Left cardiac atrium (tissue), 4 donors: ENCODE results near the gene DYSF. TPM values are rescaled to one million over a fixed set of nuclear protein-coding genes. Genes with fewer than 3 reads are reported as not detected.
A peak's percentile ranks its signal among the peaks of the same experiment; 100 is the strongest.

Experiments
- ATAC-seq, 2 donors: fragments of 200-7000 bp; cut with Tn5 transposase; one replicate each; pipeline ENCODE4 v1.9.1; 2020; ENCODE audit warnings: mild to moderate bottlenecking in 2 of 2, moderate library complexity in 2 of 2
- DNase-seq: peaks from one replicate; pipeline ENCODE4 v3.0.0-alpha.2; 2020
- intact Hi-C, 2 donors: fragments of 100-400 bp; cut with DNase I; formaldehyde crosslinking; loops; one replicate each; pipeline versions ENCODE4 v1.14.1 to v1.15.1; 2022 to 2023
- total RNA-seq, 2 donors: library from RNA; stranded (reverse); fragmentation: NEBNext Ultra II Directional; extraction: Animal tissue kit (Norgen Biotek cat#: 25700); gene quantifications; one replicate each; pipeline ENCODE4 v1.2.1, GENCODE V29; 2021
- donor health status: DM: no; HTN: yes; CAD: no.
- donor health status: DM: no; HTN: yes; CAD: no; lungs with severe emphysema.
- donor health status: DM: yes; HTN: yes; CAD: no.
- donor health status: Dilated cardiomyopathy.

DYSF gene
- total RNA-seq, 2 donors from 2014 or later: 36.8 to 45.8 TPM

DNA sequence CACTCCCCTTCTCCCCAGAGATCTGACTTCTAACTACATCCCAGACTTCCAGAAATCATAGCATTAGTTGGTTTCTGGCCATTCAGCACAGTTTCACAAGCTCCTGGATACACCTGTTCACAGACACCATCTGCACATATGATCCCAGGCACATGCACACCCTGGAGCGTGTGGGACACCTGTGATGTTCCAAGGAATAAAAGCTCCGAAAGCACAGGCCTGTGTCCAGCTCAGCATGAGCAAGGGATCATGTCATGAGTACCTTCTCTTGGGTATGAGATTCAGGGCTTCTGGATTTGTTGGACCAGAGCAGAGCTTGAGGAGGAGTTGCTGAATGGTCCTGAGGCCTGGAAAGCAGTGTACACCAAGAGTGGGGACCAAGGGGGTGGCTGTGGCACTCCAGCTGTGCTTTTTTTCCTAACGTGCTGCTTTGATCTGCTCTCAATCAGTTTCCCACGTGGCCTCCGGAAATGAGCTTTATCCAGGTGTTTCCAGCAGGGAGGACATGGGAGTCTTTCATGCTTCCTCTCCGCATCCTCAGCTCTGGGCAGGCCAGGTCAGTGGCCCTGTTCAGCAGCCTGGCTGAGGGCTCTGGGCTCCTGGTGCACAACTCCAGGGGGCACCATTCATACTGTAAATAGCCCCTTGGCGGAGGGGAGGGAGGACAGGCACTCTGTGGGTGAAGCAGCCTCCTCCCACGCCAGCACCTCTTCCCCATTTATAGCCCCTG lies 1.8 kb downstream of the DYSF start:
- ATAC-seq (no peak), DNase-seq (no peak)
- intact Hi-C loops: no loop called here

DNA sequence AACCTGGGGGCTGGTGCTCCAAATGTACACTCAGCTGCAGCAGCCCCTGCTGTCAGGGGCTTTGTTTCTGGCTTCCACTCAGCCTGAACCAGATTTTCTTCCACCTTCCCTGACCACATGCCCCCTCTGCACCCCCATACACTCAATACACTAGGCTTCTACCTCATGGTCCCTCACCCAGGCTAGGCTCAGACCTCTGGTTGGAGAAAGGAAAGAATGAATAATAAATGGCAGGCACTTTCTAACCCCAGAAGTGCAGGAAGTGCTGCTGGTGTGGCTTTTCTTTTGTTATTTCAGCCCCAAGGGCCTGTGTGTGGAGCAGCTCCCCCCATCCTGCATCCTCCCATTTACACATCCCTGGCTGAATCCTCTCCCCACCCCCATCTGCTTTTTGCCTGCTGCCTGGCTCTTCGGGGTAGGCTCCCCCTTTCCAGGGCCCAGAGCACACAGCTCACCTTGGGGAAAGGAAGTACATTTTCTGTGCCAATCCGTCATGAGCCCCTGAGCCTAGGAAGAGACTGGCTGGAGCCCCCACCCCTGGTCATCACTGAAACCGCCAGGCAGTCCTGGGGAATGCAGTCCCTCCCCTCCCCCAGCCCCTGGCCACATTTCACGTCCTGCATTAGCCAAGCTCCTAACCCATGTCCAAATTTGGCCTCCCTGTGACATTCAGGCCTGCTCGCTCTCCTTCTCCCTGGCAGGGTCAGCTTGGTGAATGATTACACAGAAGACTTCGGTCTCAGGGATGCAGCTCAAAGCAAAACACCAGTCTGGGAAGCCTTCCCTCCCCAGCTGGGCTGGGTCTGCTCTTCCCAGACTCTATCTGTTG lies 2.6 kb downstream of the DYSF start:
- intact Hi-C loops: no loop called here
- ATAC-seq (peak; percentile 6 to 12), DNase-seq (no peak)

DNA sequence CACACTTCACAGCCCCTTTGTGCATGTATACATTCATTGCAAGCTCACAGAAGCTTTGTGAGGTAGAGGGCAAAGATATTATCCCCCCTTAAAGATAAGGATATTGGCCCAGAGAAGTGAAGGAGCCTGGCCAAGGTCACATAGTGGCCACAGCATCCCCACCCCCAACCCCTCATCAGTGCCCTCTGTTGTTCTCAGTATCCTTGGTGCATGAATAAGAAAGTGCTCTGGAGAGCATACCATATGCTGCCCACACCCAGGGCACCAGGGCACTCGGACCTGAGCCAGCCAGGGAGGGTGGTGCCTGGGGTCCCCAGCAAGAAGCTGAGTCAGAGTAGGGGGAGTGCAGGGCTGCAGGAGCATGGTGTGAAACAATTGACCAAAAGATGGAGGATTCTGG lies 3.3 kb downstream of the DYSF start:
- no peak for DNase-seq
- intact Hi-C loops: no loop called here

DNA sequence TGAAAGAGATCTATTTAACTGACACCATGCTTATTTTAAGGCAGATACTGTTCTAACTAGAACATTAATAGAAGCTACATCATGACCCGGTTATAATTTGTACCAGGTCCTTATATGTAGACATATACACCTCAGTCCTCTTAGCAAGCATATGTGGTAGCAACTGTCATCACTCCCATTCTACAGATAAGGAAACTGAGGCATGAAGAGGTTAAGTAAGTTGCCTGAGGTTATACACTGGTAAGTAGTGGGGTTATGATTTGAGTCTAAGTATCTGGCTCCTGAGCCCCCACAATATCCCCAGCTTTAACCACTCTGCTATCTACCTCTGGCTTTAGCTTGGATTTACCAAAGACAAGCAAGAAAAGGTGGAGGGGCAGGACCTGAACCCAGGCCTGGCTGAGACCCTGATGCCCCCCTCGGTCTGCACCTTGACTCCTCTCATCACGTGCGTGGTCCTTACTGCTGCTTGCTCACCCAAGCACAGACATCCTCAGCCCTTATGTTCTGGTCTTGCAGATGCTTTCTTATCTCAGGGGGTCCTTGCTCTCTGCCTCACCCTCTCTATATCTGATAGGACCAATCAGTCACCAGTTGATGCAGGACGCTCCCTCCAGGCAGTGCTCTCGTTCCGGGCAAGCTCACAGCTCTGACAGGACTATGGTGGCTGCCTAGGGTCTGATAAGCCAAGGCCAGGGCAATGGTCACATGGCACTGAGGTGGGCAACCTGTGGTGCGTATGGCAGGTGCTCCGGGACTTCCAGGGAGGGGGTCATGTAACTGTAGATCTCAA lies 4.0 kb downstream of the DYSF start:
- DNase-seq: no peak
- intact Hi-C loops: no loop called here

More for the DNA sequence above, 3.3 kb downstream of the DYSF start:
- ATAC-seq: no peak

DNA sequence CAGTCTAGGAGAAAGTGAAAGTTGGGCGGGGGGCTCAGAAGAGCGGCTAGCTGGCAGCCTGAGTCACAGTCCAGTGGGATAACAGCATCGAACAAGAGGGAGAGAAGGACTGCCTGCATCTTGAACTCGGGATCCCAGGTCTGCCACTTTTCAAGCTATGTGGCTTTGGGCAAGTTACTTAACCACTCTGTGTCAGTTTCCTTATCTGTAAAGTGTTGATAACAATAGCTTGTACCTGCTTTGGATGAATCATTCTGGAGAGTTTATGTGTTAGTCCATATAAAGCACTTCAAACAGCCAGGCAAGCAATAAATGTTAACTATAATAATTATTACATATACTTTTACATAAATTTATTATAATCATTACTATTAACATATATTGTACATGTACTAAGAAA lies 4.6 kb downstream of the DYSF start:
- ATAC-seq (no peak), DNase-seq (no peak)
- intact Hi-C loops: no loop called here

More for the DNA sequence above, 4.0 kb downstream of the DYSF start:
- no peak for ATAC-seq

DNA sequence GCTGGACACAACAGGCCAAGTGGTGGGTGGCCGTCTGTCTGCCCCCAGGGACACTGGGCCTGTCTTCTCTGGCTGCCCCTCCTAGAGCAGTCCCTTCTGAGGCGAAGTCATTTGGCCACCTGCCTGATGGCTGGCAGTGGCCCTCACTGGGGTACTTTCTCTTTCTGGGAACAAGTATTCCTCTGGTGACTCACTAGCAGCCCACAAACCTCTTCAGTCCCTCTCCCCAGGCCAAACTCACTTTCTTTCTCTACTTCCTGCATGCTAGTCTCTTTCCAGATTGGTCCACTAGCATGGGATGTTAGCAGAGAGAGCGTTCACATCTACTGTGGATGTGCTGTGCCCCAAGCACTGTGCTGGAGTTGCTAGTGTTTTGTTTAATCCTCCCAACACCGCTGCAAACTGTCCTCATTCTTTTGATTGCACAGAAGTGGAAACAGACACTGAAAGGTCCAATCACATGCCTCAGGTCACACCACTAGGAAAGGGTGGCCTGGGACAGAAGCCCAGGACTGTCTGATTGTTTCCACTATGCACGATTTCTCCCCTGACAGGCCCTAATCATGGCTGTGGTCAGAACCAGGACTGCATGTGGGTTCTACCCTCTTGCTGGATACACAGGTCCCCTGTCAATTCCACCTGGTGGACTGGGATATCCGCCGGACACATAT lies 5.2 kb downstream of the DYSF start:
- ATAC-seq (peak; percentile 29 to 41), DNase-seq (no peak)
- intact Hi-C loops: no loop called here

DNA sequence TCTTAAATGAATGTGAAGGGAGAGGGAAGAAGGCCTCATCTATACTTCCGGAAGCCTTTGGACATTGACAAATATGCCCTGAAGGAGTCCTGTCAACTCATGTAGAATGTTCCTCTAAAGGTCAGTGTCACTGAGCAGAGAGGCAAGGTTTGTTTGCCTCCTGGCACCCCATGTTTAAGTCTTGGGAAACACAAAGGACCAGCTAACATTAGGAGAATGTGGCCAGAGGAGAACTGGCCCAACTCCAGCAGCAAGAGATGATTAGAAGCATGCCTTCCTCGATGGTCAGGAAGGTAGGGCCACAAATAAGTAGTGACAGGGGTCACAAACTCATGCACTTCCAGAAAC lies 5.7 kb downstream of the DYSF start:
- intact Hi-C loops: no loop called here
- DNase-seq: no peak
- no peak for ATAC-seq

DNA sequence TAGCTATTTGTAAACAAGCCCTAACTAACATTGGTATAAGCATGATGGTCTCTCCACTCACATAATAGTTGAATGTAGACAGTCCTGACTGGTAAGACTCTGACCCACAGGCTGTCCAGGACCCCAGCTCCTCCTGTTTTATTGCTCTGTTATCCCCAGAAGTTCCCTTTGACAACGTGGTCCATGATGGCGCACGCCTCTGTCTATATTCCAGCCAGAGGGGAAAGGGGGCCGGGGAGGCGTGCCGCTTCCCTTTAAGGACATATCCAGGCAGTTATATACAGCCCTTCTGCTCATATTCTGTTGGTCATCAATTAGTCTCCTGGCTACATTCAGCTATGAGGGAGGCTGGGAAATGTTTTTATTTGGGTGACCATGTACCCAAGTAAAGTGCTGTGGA lies 6.7 kb downstream of the DYSF start:
- ATAC-seq (no peak), DNase-seq (no peak)
- intact Hi-C loops: loop anchor here (2.0 to 10.0 kb wide), 2 partner anchors 47 to 55 kb away; no protein-coding TSS in a partner anchor

DNA sequence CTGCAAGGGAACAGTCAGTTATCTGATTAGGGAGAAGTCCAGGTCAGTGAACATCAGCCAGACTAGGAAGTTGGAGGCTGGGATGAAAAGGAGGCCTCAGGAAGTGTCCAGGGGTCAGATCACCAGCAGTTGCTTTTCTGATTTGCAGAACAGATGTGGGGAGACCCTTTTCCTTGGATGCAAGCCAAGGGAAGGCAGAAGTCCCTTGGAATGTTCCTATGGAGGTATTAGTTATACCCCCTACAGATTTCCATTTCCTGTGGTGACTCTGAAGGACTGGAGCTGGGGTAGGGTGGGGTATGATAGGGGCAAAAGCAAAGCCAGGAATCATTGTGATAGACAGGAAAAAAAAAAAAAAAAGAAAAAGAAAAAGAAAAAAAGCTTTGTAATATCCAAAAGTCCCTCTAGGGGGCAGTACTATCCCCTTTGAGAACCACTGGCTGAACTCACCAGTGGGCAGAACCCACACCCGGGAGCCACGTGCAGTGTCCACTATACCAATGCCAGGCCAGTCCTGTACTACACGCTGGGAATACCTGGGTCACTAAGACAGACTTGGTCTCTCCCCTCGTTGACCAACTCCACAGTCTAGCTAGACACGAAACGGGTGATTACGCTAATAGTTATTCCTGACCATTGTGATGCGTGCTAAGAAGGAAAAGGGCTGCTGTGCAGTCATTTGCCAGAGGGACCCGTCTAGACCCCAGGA lies 7.4 kb downstream of the DYSF start:
- ATAC-seq: peak; percentile 32 to 37
- intact Hi-C loops: loop anchor here (2.0 to 10.0 kb wide), 2 partner anchors 46 to 54 kb away; no protein-coding TSS in a partner anchor
- peak; percentile 49 for DNase-seq

DNA sequence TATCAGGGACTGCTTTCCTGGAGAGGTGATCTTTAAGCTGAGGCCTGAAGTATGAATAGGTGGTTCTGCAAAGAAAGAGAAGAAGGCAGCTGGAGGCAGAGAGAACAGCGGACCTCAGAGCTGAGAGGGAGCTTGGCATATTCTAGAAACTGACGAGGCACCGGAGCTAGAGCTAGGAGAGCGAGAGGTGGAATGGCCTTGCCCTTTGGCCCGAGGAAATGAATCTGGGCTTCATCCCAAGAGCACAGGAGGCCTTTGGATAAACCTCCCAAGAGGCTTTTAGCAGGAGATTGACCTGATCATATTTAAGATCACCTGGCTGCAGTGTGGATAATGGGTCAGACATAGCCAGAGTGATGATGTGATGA lies 7.9 kb downstream of the DYSF start:
- intact Hi-C loops: loop anchor here (2.0 to 10.0 kb wide), 2 partner anchors 46 to 54 kb away; no protein-coding TSS in a partner anchor
- DNase-seq: no peak
- no peak for ATAC-seq

DNA sequence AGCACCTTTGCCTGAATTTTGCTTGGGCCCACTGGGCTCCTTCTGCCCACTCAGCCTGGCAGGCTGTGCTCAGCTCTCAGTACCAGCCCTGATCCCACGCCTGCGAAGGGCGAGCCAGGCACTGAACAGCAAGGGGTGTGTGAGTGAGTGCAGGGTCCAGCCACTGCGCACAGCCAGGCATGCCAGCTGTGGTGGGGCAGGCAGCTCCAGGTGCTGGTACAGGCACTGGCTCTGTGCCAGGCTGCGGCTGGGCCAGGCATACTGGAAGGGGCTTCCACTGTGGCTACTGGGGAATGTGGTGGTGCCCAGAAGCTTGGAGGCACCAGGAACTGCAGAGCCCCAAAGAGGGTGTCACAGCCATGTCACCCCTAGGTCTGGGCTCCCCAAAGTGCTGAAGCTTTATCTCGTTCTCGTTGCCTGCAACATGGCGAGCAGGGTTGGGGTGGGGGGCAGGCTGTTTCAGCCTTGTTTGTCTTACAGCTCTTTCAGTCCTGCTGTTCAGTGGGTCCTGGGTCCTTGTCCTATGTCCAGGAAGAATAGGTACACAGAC lies 8.8 kb downstream of the DYSF start:
- no peak for DNase-seq
- intact Hi-C loops: loop anchor here in 1 of 2 donors (10.0 kb wide), 1 partner anchor 53 kb away; no protein-coding TSS in a partner anchor
- no peak for ATAC-seq

DNA sequence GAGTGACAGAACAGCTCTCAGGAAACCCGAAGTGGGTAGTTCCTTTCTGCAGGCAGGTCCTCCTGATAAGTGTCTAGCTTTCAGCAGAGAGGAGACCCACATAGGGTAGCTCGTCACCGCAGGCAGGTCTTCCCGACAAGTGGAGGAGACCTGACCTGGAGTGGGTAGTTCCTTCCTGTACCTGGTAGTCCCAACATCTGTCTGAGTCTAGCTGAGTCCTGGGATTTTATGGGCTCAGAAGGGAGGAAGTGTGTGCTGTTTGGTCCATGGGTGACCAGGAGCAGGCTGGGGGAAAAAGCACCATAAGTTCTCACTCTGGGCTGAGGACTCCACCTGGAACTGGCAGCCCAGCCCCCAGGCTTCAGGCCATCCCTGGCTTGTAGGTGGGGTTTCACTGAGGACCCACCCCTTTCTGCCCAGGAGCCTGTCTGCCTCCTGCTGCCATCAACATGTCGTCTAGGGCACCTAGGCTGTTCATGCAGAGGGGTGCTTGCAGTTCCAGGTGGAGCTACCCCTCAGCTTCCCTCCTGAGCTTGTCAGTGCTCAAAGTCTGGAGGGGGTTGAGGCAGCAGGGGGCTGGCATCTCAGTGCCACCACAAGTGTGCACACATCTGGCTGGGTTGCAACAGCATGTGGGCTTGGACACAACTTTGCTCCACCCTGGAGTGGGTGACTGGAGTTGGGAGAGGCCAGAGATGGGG lies 9.4 kb downstream of the DYSF start:
- no peak for ATAC-seq
- intact Hi-C loops: loop anchor here in 1 of 2 donors (10.0 kb wide), 1 partner anchor 52 kb away; no protein-coding TSS in a partner anchor
- DNase-seq: no peak

DNA sequence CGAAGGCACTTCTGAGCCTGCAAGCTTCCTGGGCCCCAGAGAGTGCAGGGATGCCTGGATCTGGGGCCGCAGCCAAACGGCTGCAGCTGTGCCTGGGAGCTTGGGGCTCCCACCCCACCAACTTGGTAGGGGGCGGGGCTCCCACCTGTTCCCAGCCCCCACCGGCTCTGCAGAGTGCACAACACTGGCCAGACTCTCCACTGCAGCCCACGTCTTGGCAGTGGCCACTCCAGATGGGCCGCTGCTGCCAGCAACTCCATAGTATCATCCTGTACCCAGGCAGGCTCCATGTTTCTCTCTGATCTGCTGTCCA lies 9.9 kb downstream of the DYSF start:
- intact Hi-C loops: loop anchor here in 1 of 2 donors (10.0 kb wide), 1 partner anchor 52 kb away; no protein-coding TSS in a partner anchor
- DNase-seq (no peak), ATAC-seq (no peak)

DNA sequence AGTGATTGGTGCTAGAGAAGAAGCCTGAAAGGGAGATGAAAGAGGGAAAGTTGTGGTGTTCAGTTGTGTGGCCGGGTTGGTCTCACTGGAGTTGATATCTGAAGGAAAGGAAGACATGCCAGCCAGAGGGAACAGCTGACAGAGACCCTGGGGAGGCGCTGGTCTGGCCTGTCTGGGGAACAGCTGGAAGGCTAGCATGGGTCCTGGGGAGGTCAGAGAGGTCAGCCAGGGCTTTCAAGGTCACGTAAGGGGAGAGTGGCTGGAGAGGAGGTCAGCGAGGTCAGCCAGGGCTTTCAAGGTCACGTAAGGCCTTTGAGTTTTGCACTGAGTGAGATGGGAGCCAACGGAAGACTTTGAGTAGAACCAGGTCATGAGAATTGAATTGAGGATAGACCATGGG lies 11.0 kb downstream of the DYSF start:
- ATAC-seq (no peak), DNase-seq (no peak)
- intact Hi-C loops: loop anchor here in 1 of 2 donors (10.0 kb wide), 1 partner anchor 50 kb away; no protein-coding TSS in a partner anchor

DNA sequence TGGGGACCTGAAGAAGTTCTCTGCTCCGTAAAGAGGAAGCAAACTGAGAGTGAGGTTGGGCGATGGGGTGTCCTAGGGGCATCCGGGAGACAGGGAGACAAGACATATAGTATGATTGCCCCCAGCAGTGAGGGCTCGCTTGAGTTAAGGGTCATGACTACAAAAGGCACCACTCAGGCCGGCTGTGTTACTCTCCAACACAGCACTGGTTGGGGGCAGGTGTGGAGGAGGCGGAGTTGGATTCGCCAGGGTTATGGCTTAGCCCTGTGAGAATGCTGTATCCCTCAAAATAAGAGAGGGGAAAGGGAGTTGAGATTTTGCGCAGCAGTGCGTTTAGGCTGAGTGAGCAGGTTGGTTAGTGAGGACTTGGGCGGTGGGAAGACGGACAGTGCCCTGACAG lies 12.0 kb downstream of the DYSF start:
- no peak for DNase-seq
- intact Hi-C loops: loop anchor here in 1 of 2 donors (10.0 kb wide), 1 partner anchor 49 kb away; no protein-coding TSS in a partner anchor
- no peak for ATAC-seq

DNA sequence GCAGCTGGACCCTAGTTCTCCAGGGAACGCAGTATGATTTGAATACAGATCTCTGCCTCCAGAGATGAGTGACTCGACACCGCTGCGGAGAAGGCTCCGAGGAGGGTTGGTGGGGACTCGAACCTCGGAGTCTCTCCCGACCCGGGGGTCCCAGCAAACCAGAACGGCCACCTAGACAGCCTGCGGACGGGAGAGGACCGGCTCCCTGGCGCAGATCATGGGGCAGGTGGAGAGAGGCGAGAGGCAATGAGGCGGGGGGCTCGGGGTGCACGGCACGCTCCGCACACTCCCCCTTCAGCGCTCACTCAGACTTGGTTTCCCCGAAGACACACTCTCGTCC lies 12.6 kb downstream of the DYSF start:
- no peak for ATAC-seq
- intact Hi-C loops: loop anchor here in 1 of 2 donors (10.0 kb wide), 1 partner anchor 49 kb away; no protein-coding TSS in a partner anchor
- DNase-seq: no peak
